GM23338 (cell line): ENCODE results near the gene RFK. TPM values are rescaled to one million over a fixed set of nuclear protein-coding genes. Genes with fewer than 3 reads are reported as not detected.
A peak's percentile ranks its signal among the peaks of the same experiment; 100 is the strongest.

Source experiments
- ATAC-seq: fragments of 200-7000 bp; cut with Tn5 transposase; 3 replicates; pipeline ENCODE4 v1.9.1; 2020
- DNase-seq: peaks from one replicate; pipeline ENCODE4 v3.0.0-alpha.2; 2015; ENCODE audit warnings: low spot score
- H2AFZ ChIP-seq: fragments of 200-600 bp; sonication (generic); 2 replicates; pipeline ENCODE4 v1.8.0; 2016; ENCODE audit warnings: antibody characterized with exemption, mild to moderate bottlenecking, moderate library complexity
- H3F3A ChIP-seq: fragments of 200-600 bp; sonication (generic); replicated peaks from 2 replicates; pipeline ENCODE4 v1.8.0; 2017; ENCODE audit warnings: antibody characterized with exemption, mixed run types, low read depth
- H3K27ac ChIP-seq: fragments of 200-600 bp; sonication (generic); 2 replicates; pipeline ENCODE4 v1.6.1; 2016; ENCODE audit warnings: low read depth
- H3K27me3 ChIP-seq: fragments of 200-600 bp; sonication (generic); 2 replicates; pipeline ENCODE4 v1.8.0; 2016; ENCODE audit warnings: mild to moderate bottlenecking, mixed run types, moderate library complexity; ENCODE audit not compliant: insufficient read depth
- H3K36me3 ChIP-seq: fragments of 200-600 bp; sonication (generic); 2 replicates; pipeline ENCODE4 v1.8.0; 2016; ENCODE audit warnings: mild to moderate bottlenecking; ENCODE audit not compliant: insufficient read depth
- H3K4me1 ChIP-seq: fragments of 200-600 bp; sonication (generic); 2 replicates; pipeline ENCODE4 v1.8.0; 2016; ENCODE audit warnings: mild to moderate bottlenecking, moderate library complexity; ENCODE audit not compliant: insufficient read depth
- H3K4me2 ChIP-seq: fragments of 200-600 bp; sonication (generic); 2 replicates; pipeline ENCODE4 v1.7.1; 2017; ENCODE audit warnings: mixed run types
- H3K4me3 ChIP-seq: fragments of 200-600 bp; sonication (generic); 2 replicates; pipeline ENCODE4 v1.6.1; 2016; ENCODE audit warnings: mixed run types
- H3K79me2 ChIP-seq: fragments of 200-600 bp; sonication (generic); replicated peaks from 2 replicates; pipeline ENCODE4 v1.8.0; 2017; ENCODE audit warnings: mild to moderate bottlenecking; ENCODE audit not compliant: insufficient read depth
- H3K9me2 ChIP-seq: fragments of 200-600 bp; sonication (generic); 2 replicates; pipeline ENCODE4 v1.8.0; 2017; ENCODE audit not compliant: insufficient read depth
- H4K20me1 ChIP-seq: fragments of 200-600 bp; sonication (generic); replicated peaks from 2 replicates; pipeline ENCODE4 v1.8.0; 2017; ENCODE audit warnings: mild to moderate bottlenecking; ENCODE audit not compliant: insufficient read depth
- H3K27ac Mint-ChIP-seq: 2 replicates; pipeline ENCODE4 v1.8.0; 2020; ENCODE audit warnings: inconsistent platforms, mild to moderate bottlenecking, moderate library complexity, mixed read lengths
- H3K27me3 Mint-ChIP-seq: 3 replicates; pipeline ENCODE4 v1.8.0; 2022; ENCODE audit warnings: low read depth, mild to moderate bottlenecking, moderate library complexity, mixed read lengths, inconsistent platforms; ENCODE audit not compliant: insufficient read depth, poor library complexity
- H3K36me3 Mint-ChIP-seq: 3 replicates; pipeline ENCODE4 v1.8.0; 2021; ENCODE audit warnings: low read depth, mild to moderate bottlenecking, inconsistent platforms, moderate library complexity, mixed read lengths
- H3K4me1 Mint-ChIP-seq: 3 replicates; pipeline ENCODE4 v1.8.0; 2020; ENCODE audit warnings: mild to moderate bottlenecking, inconsistent platforms, mixed read lengths
- H3K4me3 Mint-ChIP-seq: 3 replicates; pipeline ENCODE4 v1.8.0; 2021; ENCODE audit warnings: moderate library complexity, mild to moderate bottlenecking, inconsistent platforms, mixed read lengths
- H3K9me3 Mint-ChIP-seq: 3 replicates; pipeline ENCODE4 v1.8.0; 2020; ENCODE audit warnings: moderate library complexity, mild to moderate bottlenecking, inconsistent platforms, mixed read lengths
- CREB1 ChIP-seq: fragments of 250-450 bp; sonication (Bioruptor Pico); IDR thresholded peaks from 2 replicates; pipeline ENCODE4 v1.5.0; 2020; ENCODE audit warnings: low read depth, mild to moderate bottlenecking, moderate library complexity
- ETS1 ChIP-seq: IDR thresholded peaks from 2 replicates; pipeline ENCODE4 v1.6.1; 2016; ENCODE audit warnings: antibody characterized with exemption
- STAT1 ChIP-seq: IDR thresholded peaks from one replicate; pipeline ENCODE4 v1.6.1; 2016; ENCODE audit warnings: antibody characterized with exemption; ENCODE audit not compliant: unreplicated experiment
- ZNF462 ChIP-seq: fragments of 250-450 bp; sonication (Bioruptor Pico); IDR thresholded peaks from 2 replicates; pipeline ENCODE4 v1.5.0; 2020; ENCODE audit warnings: mild to moderate bottlenecking, moderate library complexity
- polyA plus RNA-seq: library from polyadenylated mRNA; unstranded; fragments of >200 nt; fragmentation: Nextera tagmentation; extraction: Ambion mirVana; gene quantifications from 2 replicates; pipeline ENCODE4 v1.2.1, GENCODE V29; 2016
- total RNA-seq: library from RNA; depleted of rRNA; stranded (reverse); fragments of >200 nt; shearing (Covaris generic); gene quantifications from 2 replicates; pipeline ENCODE4 v1.2.3, GENCODE V29; 2014

The RFK gene
- total and polyA plus RNA-seq, 2 experiments from 2014 or later, result 15.2 to 15.4 TPM

DNA sequence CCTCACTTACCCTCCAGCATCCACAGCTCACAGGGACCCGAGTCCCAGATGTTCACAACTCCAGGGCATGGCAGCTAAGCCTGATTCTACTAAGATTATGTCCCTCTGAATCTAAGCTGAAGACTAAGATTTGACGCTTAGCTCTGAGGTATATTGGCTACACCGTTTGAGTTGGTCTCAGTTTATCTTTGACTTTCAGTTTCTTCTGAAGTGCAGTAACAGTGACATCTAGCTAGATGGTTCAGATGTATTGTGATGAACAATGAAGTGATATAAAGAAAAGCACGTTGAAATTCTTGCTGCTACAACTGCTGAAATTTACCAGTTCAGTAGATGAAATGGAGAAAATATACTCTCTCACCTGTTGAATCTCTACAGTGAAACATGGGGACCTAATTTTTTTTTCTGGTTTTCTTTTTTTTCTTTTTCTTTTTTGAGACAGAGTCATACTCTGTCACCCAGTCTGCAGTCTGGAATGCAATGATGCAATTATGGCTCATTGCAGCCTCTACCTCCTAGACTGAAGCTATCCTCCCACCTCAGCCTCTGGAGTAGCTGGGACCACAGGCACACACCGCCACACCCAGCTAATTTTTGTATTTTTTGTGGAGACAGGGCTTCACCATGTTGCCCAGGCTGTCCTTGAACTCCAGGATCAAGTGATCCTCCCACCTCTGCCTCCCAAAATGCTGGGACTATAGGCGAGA is 15.7 kb downstream of the RFK start:
- Histone ChIP-seq H3K4me1 (no peaks in the 10 kb centered on the region), H3K36me3 (no peaks in the 10 kb centered on the region), H3K27me3 (no peaks in the 10 kb centered on the region), H3F3A (no peaks in the 10 kb centered on the region), H4K20me1 (no peaks in the 10 kb centered on the region), H3K9me2 (no peaks in the 10 kb centered on the region; the same call in 1 of the 2 replicates), H3K79me2 (no peaks in the 10 kb centered on the region), H2AFZ (no peak overlapping the region), H3K4me3 (no peak overlapping the region), H3K27ac (no peak overlapping the region), H3K4me2 (no peak overlapping the region)
- Mint-ChIP-seq H3K9me3 (no peaks in the 10 kb centered on the region), H3K36me3 (0 out of 3 replicates have a peak, but pooled peaks cover 1% of the 10 kb centered on the region), H3K4me1 (peaks cover 7% of the 10 kb centered on the region; the same call in 2 of the 3 replicates), H3K4me3 (no peak overlapping the region), H3K27ac (no peak overlapping the region), H3K27me3 (no peaks in the 10 kb centered on the region)
- DNase-seq (no peak), ATAC-seq (no peak)
- TF ChIP-seq STAT1, result no peak

GRCh38 chr9:76377791-76378190 is 16.4 kb downstream of the RFK start:
- H3K4me3 ChIP-seq, result no peak overlapping the region
- H3K9me3 Mint-ChIP-seq, result no peaks in the 10 kb centered on the region
- no peaks in the 10 kb centered on the region for H3K36me3 Mint-ChIP-seq
- H3K27ac Mint-ChIP-seq, result no peak overlapping the region
- no peaks in the 10 kb centered on the region for H4K20me1 ChIP-seq
- no peaks in the 10 kb centered on the region; the same call in 1 of the 2 replicates for H3K9me2 ChIP-seq
- no peak overlapping the region for H3K4me2 ChIP-seq
- H3K4me1 Mint-ChIP-seq, result peaks cover 7% of the 10 kb centered on the region; the same call in 2 of the 3 replicates
- DNase-seq (no peak), ATAC-seq (no peak)
- TF ChIP-seq ETS1, result no peak
- no peaks in the 10 kb centered on the region for H3K27me3 ChIP-seq
- H3K27ac ChIP-seq, result no peak overlapping the region
- no peaks in the 10 kb centered on the region for H3F3A ChIP-seq
- no peaks in the 10 kb centered on the region for H3K27me3 Mint-ChIP-seq
- H3K4me3 Mint-ChIP-seq, result no peak overlapping the region
- no peaks in the 10 kb centered on the region for H3K79me2 ChIP-seq
- H3K4me1 ChIP-seq, result no peaks in the 10 kb centered on the region
- no peaks in the 10 kb centered on the region for H3K36me3 ChIP-seq
- H2AFZ ChIP-seq, result no peak overlapping the region

- Histone ChIP-seq H3K4me2 (no peak overlapping the region), H3K9me2 (no peaks in the 10 kb centered on the region), H3K27ac (no peak overlapping the region), H3K79me2 (no peaks in the 10 kb centered on the region), H3K36me3 (no peaks in the 10 kb centered on the region), H3K27me3 (no peaks in the 10 kb centered on the region), H3K4me3 (no peak overlapping the region), H2AFZ (no peak overlapping the region), H3F3A (no peaks in the 10 kb centered on the region), H4K20me1 (no peaks in the 10 kb centered on the region), H3K4me1 (no peaks in the 10 kb centered on the region; the same call in 1 of the 2 replicates)
- peak; percentile 86 for TF ChIP-seq CREB1 (CRISPR knock-in tag)
- TF ChIP-seq ZNF462 (CRISPR knock-in tag), result no peak
- Mint-ChIP-seq H3K9me3 (no peaks in the 10 kb centered on the region), H3K4me3 (no peak overlapping the region), H3K27me3 (peaks cover 1% of the 10 kb centered on the region), H3K4me1 (peaks cover 10% of the 10 kb centered on the region; the same call in 2 of the 3 replicates), H3K36me3 (no peaks in the 10 kb centered on the region), H3K27ac (no peak overlapping the region)
- peak; percentile 82 for ATAC-seq
- peak; percentile 66 for DNase-seq
These were observed 19.3 kb downstream of the RFK start for GRCh38 chr9:76374783-76375559.
